ENCODE results near the gene STAC3. TPM values are rescaled to one million over a fixed set of nuclear protein-coding genes. Genes with fewer than 3 reads are reported as not detected.

The STAC3 gene
- total RNA-seq, 2 experiments from 2014 or later, result 0.93 to 1.5 TPM

- intact Hi-C loops (cut with micrococcal nuclease), result no loop called here
Observed at GRCh38 chr12:57211791-57212700, 38.9 kb downstream of the STAC3 start.

GRCh38 chr12:57210926-57211692 is 39.9 kb downstream of the STAC3 start:
- intact Hi-C loops (cut with micrococcal nuclease), result no loop called here
- CTCF ChIA-PET, result interaction anchor here (0.5 to 10.9 kb wide), 2 partner anchors 30 to 39 kb away, joined by 3 to 333 read pairs; a partner anchor contains a TSS
- H3K9me3 Mint-ChIP-seq, result no peaks in the 10 kb centered on the region
- H3K4me1 Mint-ChIP-seq (ENCODE audit: low read depth), result peaks cover 22% of the 10 kb centered on the region
- H3K27me3 Mint-ChIP-seq (ENCODE audit: low read depth), result peaks cover 29% of the 10 kb centered on the region
- no peaks in the 10 kb centered on the region for H3K36me3 Mint-ChIP-seq (ENCODE audit: low read depth)
- H3K27ac Mint-ChIP-seq, result no peak overlapping the region
- H3K4me3 Mint-ChIP-seq, result no peak overlapping the region
- no peak for DNase-seq

More at GRCh38 chr12:57211791-57212700, 38.9 kb downstream of the STAC3 start:
- Mint-ChIP-seq H3K9me3 (no peaks in the 10 kb centered on the region), H3K4me1 (ENCODE audit: low read depth) (peaks cover 23% of the 10 kb centered on the region), H3K27me3 (ENCODE audit: low read depth) (peaks cover 29% of the 10 kb centered on the region), H3K36me3 (ENCODE audit: low read depth) (no peaks in the 10 kb centered on the region), H3K27ac (no peak overlapping the region), H3K4me3 (no peak overlapping the region)
- no peak for DNase-seq
- CTCF ChIA-PET, result interaction anchor here (1.1 to 10.9 kb wide), 8 partner anchors 10 to 247 kb away, joined by 4 to 333 read pairs (median 13); partner anchors contain the start of genes GLI1, SHMT2 and STAC3

- Mint-ChIP-seq H3K4me1 (ENCODE audit: low read depth) (peaks cover 16% of the 10 kb centered on the region), H3K4me3 (no peak overlapping the region), H3K36me3 (ENCODE audit: low read depth) (no peaks in the 10 kb centered on the region), H3K27ac (no peak overlapping the region), H3K9me3 (no peaks in the 10 kb centered on the region), H3K27me3 (ENCODE audit: low read depth) (peaks cover 22% of the 10 kb centered on the region)
- CTCF ChIA-PET, result interaction anchor here (10.9 kb wide), 1 partner anchor 31 kb away, joined by 333 read pairs; a partner anchor contains a TSS
- intact Hi-C loops (cut with micrococcal nuclease), result no loop called here
- no peak for DNase-seq
Observed at GRCh38 chr12:57210461-57210860, 40.5 kb downstream of the STAC3 start.

- CTCF ChIA-PET, result interaction anchor here (10.9 kb wide), 1 partner anchor 31 kb away, joined by 333 read pairs; a partner anchor contains a TSS
- no peak overlapping the region for H3K4me3 Mint-ChIP-seq
- intact Hi-C loops (cut with micrococcal nuclease), result no loop called here
- H3K36me3 Mint-ChIP-seq (ENCODE audit: low read depth), result no peaks in the 10 kb centered on the region
- H3K27me3 Mint-ChIP-seq (ENCODE audit: low read depth), result peaks cover 17% of the 10 kb centered on the region
- no peak overlapping the region for H3K27ac Mint-ChIP-seq
- H3K4me1 Mint-ChIP-seq (ENCODE audit: low read depth), result peaks cover 12% of the 10 kb centered on the region
- H3K9me3 Mint-ChIP-seq, result no peaks in the 10 kb centered on the region
- no peak for DNase-seq
Observed at GRCh38 chr12:57209916-57210315, 41.1 kb downstream of the STAC3 start.

DNA sequence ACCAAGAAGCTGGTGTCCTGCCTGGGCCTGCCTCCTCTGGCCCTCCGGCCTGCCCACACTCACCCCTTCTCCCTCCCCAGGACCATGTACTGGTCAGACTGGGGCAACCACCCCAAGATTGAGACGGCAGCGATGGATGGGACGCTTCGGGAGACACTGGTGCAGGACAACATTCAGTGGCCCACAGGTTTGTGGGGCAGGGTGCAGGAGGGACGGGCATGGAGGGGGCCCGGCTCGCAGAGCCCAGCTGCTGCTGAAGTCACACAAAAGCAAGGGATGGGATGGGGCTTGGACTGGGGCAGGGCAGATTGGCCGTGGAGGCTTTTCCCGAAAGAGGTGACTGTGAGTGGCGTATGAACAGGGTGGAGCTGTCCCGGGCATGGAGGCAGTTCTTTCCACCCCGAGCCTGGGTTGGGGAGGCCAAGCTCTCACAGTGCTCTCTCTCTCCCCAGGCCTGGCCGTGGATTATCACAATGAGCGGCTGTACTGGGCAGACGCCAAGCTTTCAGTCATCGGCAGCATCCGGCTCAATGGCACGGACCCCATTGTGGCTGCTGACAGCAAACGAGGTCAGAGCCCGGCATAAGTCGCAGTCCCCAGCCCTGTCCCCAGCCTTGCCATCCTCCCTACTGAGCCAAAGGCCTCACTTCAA is 42.2 kb downstream of the STAC3 start:
- Mint-ChIP-seq H3K27ac (no peak overlapping the region), H3K4me1 (ENCODE audit: low read depth) (peaks cover 6% of the 10 kb centered on the region), H3K27me3 (ENCODE audit: low read depth) (peaks cover 5% of the 10 kb centered on the region), H3K36me3 (ENCODE audit: low read depth) (no peaks in the 10 kb centered on the region), H3K9me3 (no peaks in the 10 kb centered on the region), H3K4me3 (no peak overlapping the region)
- CTCF ChIA-PET, result interaction anchor here (0.5 to 1.3 kb wide), 2 partner anchors 13 to 30 kb away, joined by 3 to 7 read pairs; no protein-coding TSS in a partner anchor
- no peak for DNase-seq
- intact Hi-C loops (cut with micrococcal nuclease), result no loop called here

DNA sequence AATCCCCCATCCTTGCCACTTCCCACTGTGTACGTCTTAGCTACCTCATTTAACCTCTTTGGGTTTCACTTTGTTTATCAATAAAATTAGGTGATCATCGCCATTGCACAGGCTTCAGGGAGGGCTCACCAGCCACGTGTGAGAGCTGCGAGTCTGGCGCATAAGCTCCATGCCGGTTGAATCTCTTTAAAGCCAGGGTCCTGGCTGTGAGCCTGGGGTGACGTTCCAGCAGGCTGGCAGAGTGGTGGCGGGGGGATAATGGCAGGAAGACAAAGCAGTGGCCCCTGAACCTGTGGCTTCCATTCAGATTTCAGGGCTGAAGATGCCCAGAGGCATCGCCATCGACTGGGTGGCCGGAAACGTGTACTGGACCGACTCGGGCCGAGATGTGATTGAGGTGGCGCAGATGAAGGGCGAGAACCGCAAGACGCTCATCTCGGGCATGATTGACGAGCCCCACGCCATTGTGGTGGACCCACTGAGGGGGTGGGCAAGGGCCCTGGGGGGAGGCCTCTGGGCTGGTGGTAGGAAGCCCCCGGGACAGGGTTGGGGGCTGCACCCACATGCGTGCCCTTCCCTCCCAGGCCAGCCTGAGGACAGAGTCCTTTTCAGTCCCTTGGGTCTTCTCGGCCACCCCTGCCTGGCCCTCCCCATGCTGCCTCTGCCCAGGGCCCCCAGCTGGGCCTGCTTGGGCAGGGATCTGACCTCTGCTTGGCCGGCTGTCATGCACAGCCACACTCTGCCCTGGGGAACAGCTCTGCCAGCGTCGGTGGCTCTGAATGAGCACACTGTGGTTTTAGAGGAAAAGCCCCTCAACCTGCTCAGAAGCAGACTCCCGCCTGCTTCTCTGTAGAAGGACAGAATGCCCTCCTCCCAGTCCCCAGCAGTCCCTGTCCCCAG is 43.0 kb downstream of the STAC3 start:
- H3K4me1 Mint-ChIP-seq (ENCODE audit: low read depth), result no peaks in the 10 kb centered on the region
- CTCF ChIA-PET, result interaction anchor here (1.3 to 2.0 kb wide), 2 partner anchors 25 to 31 kb away, joined by 5 to 7 read pairs; no protein-coding TSS in a partner anchor
- H3K9me3 Mint-ChIP-seq, result no peaks in the 10 kb centered on the region
- no peaks in the 10 kb centered on the region for H3K36me3 Mint-ChIP-seq (ENCODE audit: low read depth)
- H3K27me3 Mint-ChIP-seq (ENCODE audit: low read depth), result no peaks in the 10 kb centered on the region
- no peak overlapping the region for H3K4me3 Mint-ChIP-seq
- H3K27ac Mint-ChIP-seq, result no peak overlapping the region
- no peak for DNase-seq
- intact Hi-C loops (cut with micrococcal nuclease), result no loop called here

DNA sequence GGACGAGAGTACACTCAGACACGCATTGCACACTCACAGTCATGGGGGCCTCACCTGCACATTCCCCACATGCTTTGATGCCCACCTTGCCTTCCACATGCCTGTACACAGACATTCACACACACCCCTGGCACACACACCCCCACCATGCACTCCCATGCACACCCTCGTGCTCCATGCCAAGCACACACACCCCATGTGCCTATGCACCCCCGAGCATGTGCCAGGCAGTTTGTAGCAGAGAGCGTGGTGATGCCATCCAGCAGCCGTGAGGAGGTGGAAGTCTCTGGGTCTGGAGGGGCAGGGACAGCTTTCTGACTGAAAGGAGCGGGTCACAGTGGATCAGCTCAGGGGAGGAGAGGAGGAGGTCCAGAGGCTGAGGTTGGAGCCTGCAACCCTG is 45.1 kb downstream of the STAC3 start:
- no peak for DNase-seq
- H3K9me3 Mint-ChIP-seq, result no peaks in the 10 kb centered on the region
- H3K27ac Mint-ChIP-seq, result no peak overlapping the region
- intact Hi-C loops (cut with micrococcal nuclease), result no loop called here
- no peaks in the 10 kb centered on the region for H3K4me1 Mint-ChIP-seq (ENCODE audit: low read depth)
- H3K27me3 Mint-ChIP-seq (ENCODE audit: low read depth), result no peaks in the 10 kb centered on the region
- CTCF ChIA-PET, result interaction anchor here (0.6 to 2.0 kb wide), 3 partner anchors 23 to 37 kb away, joined by 3 to 5 read pairs (median 3); partner anchors contain the start of gene SHMT2
- H3K4me3 Mint-ChIP-seq, result no peak overlapping the region
- H3K36me3 Mint-ChIP-seq (ENCODE audit: low read depth), result no peaks in the 10 kb centered on the region

GRCh38 chr12:57205186-57205585 is 45.8 kb downstream of the STAC3 start:
- no peaks in the 10 kb centered on the region for H3K36me3 Mint-ChIP-seq (ENCODE audit: low read depth)
- CTCF ChIA-PET, result interaction anchor here (0.6 kb wide), 1 partner anchor 24 kb away, joined by 3 read pairs; the partner anchor contains the start of gene SHMT2
- DNase-seq, result no peak
- H3K27ac Mint-ChIP-seq, result no peak overlapping the region
- no peak overlapping the region for H3K4me3 Mint-ChIP-seq
- no peaks in the 10 kb centered on the region for H3K27me3 Mint-ChIP-seq (ENCODE audit: low read depth)
- intact Hi-C loops (cut with micrococcal nuclease), result no loop called here
- H3K4me1 Mint-ChIP-seq (ENCODE audit: low read depth), result no peaks in the 10 kb centered on the region
- no peaks in the 10 kb centered on the region for H3K9me3 Mint-ChIP-seq

DNA sequence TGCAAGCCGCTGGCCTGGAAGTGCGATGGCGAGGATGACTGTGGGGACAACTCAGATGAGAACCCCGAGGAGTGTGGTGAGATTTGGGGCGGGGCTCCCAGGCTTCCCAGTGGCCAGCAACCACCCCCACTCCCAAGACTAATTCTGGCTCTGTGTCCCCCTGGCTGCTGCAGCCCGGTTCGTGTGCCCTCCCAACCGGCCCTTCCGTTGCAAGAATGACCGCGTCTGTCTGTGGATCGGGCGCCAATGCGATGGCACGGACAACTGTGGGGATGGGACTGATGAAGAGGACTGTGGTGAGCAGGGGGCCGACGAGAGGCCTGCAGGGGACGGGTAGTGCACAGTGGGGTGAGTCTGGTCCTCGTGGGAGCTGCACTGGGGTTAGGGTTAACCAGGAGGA is 46.5 kb downstream of the STAC3 start:
- DNase-seq, result no peak
- no peak overlapping the region for H3K4me3 Mint-ChIP-seq
- CTCF ChIA-PET, result no interaction called here
- H3K9me3 Mint-ChIP-seq, result no peaks in the 10 kb centered on the region
- H3K27ac Mint-ChIP-seq, result no peak overlapping the region
- H3K36me3 Mint-ChIP-seq (ENCODE audit: low read depth), result no peaks in the 10 kb centered on the region
- intact Hi-C loops (cut with micrococcal nuclease), result no loop called here
- H3K4me1 Mint-ChIP-seq (ENCODE audit: low read depth), result no peaks in the 10 kb centered on the region
- no peaks in the 10 kb centered on the region for H3K27me3 Mint-ChIP-seq (ENCODE audit: low read depth)

GRCh38 chr12:57203791-57204190 is 47.2 kb downstream of the STAC3 start:
- Mint-ChIP-seq H3K4me3 (no peak overlapping the region), H3K27me3 (ENCODE audit: low read depth) (no peaks in the 10 kb centered on the region), H3K4me1 (ENCODE audit: low read depth) (no peaks in the 10 kb centered on the region), H3K36me3 (ENCODE audit: low read depth) (no peaks in the 10 kb centered on the region), H3K27ac (no peak overlapping the region), H3K9me3 (no peaks in the 10 kb centered on the region)
- DNase-seq, result no peak
- CTCF ChIA-PET, result no interaction called here
- intact Hi-C loops (cut with micrococcal nuclease), result no loop called here

- no peak overlapping the region for H3K27ac Mint-ChIP-seq
- no peak overlapping the region for H3K4me3 Mint-ChIP-seq
- H3K27me3 Mint-ChIP-seq (ENCODE audit: low read depth), result no peaks in the 10 kb centered on the region
- no peaks in the 10 kb centered on the region for H3K36me3 Mint-ChIP-seq (ENCODE audit: low read depth)
- no peak for DNase-seq
- CTCF ChIA-PET, result no interaction called here
- intact Hi-C loops (cut with micrococcal nuclease), result no loop called here
- H3K4me1 Mint-ChIP-seq (ENCODE audit: low read depth), result no peaks in the 10 kb centered on the region
- no peaks in the 10 kb centered on the region for H3K9me3 Mint-ChIP-seq
Observed at GRCh38 chr12:57203201-57203600, 47.8 kb downstream of the STAC3 start.
